Measurements from ENCODE around the gene HSPB6.

The HSPB6 gene

GRCh38 chr19:35713904-35714495 lies 42.8 kb downstream of the HSPB6 start:
- DNase-seq: no peak

GRCh38 chr19:35713506-35713850 lies 43.4 kb downstream of the HSPB6 start:
- DNase-seq: no peak

GRCh38 chr19:35712567-35713505 lies 44.0 kb downstream of the HSPB6 start:
- DNase-seq: no peak

- DNase-seq: no peak
Observed at GRCh38 chr19:35710784-35711723, 45.8 kb downstream of the HSPB6 start.

GRCh38 chr19:35708391-35708790 lies 48.4 kb downstream of the HSPB6 start:
- no peak for DNase-seq

Measured in NCI-H1092 treated with DMSO at 0.1 percent for 48 hours (cell line).